Glomerular visceral epithelial cell (primary cell): Measurements from ENCODE around the gene RADIL.

Experiments used
- DNase-seq: peaks from one replicate; pipeline ENCODE4 v3.0.0-alpha.2; 2016; ENCODE audit errors: extremely low spot score

Gene RADIL

DNA sequence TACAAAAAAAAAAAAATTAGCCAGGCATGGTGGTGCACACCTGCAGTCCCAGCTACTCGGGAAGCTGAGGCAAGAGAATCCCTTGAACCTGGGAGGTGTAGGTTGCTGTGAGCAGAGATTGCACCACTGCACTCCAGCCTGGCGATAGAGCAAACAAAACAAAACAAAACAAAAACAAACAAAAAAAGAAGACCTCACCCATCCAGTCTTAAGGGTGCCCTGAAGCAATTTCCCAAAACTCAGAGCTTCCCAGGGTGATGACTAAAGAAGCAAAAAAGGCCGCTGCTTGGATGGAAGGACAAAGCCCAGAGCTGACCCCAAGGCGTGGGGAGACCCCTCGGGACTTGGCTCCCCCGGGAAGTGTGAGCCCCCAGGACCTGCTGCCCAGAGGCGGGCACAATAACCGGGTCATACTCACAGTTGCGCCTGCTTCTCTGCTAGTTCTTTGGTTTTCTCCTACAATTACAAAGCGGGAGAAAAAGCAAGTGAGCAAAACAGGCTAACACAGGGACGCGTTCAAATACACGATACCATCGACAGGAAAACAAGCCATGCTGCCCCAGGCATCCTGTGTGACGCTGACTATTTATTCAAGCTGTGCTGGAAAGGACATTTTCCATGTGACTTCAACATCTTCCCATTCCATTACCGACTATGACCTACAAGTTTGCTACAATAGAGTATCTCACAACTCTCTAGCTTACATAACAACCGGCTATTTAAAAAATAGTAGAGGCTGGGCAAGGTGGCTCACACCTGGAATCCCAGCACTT lies 51.6 kb downstream of the RADIL start:
- no peak for DNase-seq

DNA sequence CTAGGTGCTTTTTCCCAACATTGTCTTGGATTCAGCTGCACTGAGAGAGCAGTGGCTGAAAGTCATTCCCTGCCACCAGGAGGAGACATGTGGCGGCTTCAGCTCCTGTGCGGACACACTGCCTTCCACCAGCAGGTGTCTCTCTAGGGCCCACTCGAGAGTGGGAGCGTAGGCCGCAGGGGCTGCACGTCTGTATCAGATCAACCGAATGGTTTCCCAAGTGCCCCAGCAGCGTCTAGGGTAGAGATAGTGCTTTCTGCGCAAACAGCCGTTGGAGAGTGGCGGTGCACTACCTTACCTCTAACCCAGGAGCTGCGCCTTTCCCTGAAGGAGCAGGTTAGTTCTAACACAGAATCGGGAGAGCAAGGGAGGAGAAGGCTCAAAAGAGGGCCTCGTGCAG lies 53.3 kb downstream of the RADIL start:
- peak; percentile 59 for DNase-seq

- no peak for DNase-seq
Measured at GRCh38 chr7:4828720-4829383, 54.7 kb downstream of the RADIL start.

- DNase-seq: no peak
Measured at GRCh38 chr7:4825081-4825480, 58.4 kb downstream of the RADIL start.

DNA sequence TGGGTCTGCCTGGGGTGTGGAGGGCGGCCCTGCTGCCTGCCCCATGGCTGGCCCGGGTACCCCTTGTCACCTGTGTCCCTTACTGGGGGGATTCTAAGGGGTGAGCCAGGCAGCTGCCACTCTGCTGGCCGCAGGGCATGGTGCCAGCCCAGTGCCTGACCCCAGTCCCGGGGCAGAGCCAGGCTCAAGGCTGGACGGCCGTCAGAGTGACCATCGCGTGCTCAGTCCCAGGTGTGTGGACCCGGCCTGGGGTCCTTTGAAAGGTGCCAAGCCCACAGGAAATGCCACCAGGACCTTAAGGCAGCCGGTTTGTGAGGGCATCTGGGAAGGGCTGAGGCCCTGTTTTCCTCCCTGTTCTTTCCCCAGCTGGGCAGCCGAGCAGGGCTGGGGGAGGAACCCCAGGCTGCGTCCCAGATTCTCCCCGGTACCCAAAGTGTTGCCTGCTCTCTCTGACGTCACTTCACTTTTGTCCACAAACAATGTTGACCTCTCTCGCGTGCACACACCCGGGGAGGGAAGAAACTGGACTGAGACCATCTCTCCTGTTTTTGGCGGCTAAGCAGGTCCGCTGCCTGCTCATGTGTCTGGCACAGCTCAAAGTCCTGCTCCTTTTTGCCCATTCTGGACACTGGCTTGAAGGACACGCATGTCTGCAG lies 59.3 kb downstream of the RADIL start:
- DNase-seq: no peak

GRCh38 chr7:4823441-4824119 lies 59.9 kb downstream of the RADIL start:
- DNase-seq: no peak

DNA sequence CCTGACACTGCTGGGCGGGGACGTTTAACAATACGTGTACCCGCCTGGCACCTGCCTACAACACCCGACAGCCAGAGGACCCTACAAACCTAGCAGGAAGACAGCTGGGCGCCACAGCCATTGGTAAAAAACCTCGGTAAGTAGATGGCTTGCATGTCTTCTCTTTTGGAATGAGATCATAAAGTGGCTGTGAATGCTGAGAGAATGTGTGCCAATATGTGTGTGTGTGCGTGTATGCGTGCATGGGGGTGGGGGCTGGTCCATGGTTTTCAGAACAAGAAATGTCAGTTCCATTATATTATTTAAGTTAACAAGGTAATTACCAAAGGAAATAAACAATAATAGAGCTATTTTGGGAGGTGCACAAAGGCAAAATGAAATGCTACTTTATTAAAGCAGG lies 60.8 kb downstream of the RADIL start:
- DNase-seq: no peak

GRCh38 chr7:4820967-4821471 lies 62.5 kb downstream of the RADIL start:
- no peak for DNase-seq

DNA sequence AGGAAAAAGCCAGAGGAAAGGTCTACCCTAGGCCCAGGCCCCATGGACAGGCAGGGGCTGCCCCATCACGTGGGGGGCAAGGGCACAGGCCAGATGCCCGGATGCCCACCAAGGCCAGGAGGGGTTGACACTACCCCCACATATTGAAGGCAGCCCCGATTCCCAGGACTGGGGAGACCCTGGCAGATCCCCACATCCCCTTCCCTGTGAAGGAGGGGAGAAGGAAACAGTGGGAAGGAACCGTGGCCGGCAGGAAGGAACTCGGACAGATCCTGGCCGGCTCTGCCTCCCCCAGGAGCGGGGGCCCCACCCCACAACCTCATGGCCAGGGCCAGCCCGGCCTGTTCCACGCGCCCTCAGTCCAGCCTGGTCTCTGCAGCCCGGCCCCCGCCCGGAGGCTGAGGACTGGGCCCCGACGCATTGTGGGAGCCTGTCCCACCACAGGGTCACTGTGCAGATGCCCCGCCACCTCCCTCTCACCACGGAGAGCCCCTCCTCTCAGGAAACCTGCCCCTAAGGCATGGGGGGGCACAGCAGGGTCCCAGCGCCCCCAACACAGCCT lies 63.0 kb downstream of the RADIL start:
- DNase-seq: no peak

DNA sequence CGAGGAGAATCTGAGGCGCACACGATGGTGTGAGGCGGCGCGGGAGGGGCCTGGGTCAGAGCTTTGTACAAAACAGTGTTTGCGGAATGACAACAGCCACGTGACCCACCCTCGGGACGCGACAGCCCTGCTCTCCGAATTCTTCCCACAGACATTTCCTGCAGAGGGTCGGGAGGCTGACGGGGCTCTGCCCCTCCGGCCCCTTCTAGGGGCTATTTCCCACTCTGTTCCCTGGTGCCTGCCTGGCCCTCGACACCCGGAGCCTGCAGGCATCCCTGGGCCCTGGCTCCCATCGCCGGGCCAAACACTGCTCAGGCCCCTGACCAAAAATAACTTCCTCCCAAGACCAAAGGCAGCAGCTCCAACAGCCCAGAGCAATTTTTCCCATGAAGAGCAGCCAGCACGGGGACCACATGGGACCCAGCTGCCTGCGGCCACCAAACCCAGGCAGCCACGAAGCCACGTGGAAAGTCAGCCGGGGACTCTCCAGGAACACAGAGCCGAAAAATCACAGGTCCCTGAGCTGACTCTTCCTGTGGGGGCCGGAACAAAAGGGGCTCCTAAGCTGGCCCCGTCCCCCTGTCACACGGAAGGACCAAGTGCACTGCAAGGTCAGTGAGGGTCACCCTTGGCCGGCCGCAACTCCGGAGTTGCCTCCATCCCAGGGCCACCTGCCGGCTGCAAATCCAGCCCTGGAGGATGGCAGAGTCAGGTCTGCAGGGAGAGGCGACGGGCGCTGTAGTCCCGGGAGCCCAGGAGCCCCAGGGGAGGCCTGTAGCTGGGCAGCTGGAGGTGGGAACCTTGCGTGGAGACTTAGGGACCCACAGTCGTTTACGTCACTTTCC lies 63.7 kb downstream of the RADIL start:
- DNase-seq: no peak

DNA sequence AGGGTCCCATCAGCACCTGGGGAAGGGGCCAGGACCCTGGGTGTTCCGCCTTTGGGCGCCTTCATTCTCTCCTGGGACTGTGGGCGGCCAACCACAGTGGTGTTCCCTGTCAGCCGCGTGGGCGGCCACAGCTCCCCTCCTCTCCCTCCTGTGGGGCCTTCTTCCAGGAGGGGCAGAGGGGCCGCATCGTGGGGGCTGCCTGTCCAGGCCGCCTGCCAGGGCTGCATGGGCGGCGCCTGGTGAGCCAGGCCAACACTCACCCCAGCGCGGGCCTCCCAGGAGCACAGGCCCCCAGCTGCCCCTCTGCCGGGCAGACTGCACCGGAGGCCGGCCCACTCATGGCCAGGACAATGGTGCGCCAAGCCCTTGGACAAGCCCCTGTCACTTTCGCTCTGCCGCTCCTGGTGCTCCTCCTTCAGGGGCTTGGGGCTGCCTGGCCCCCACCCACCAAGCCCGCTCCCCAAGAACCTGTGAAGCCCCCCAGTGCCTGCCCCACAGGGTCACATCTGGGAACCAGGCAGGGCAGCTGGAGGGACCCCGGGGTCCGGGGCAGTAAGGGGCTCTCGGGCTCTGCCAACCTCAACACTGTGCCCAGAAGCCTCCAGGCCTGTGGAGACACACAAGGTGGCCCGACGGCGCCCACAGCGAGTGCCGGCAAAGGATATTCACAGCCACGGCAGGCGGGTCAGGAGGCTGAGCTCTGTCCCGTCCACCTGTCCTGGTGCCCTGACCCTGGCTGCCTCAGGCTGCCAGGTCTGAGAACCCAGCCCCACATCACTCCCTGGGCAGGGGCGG lies 65.3 kb downstream of the RADIL start:
- no peak for DNase-seq

GRCh38 chr7:4817178-4817901 lies 66.2 kb downstream of the RADIL start:
- no peak for DNase-seq

GRCh38 chr7:4816419-4817080 lies 67.0 kb downstream of the RADIL start:
- no peak for DNase-seq

DNA sequence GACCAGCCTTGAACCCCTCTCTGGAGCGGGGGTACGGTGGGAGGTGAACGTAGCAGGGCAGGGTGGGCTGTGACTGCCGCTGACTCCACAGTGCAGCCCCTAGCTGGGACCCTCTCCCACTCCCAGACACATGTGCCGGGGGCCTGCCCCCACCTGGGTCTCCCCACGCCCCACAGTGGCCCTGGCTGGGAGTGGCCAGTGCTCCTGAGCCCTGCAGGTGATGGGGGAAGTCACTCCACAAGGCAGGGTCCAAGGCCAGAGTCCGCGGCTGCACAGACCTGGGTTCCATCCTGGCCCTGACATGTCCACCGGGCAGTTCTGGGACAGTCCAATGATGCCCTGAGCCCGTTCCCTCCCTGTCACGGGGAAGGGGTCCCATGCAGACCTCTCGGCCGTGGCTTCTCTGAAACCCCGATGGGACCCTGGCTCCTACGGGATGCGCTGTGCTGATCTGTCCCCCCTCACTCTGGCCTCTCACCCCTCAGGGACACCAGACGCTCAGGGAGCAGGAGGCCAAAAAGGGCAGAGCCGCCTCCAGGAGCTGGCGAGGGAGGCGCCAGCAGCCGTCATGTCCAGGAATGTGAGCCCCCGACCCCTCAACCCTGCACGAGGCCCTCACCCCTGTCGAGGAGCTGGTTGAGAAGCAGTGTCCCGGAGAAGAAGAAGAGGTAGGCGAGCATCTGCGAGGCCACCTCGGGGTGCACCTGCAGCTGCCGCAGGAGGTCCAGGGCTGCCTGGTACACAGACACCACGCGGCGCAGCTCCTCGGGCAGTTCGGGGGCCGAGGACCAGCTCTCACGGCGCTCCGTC lies 67.7 kb downstream of the RADIL start:
- no peak for DNase-seq

DNA sequence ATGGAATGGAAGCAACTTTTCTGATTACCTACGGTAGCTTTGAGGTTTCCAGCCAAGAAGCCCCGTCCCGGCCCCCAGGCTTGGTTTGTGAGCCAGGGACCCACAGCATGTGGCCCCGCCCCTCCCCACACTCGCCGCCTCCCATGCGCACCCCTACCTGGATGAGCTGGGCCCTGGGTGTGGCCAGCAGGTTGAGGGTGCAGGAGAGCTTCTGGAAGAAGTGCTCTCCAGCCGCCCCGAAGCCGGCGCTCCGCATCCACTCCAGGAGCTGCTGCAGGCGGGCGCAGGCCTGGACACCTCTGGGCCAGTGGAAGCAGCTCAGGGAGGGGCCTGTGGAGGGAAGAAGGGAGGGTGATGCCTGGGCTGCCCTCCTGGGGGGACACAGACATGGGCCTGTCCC lies 68.4 kb downstream of the RADIL start:
- DNase-seq: no peak

- no peak for DNase-seq
Measured at GRCh38 chr7:4814433-4814832, 69.1 kb downstream of the RADIL start.

- peak; percentile 84 for DNase-seq
Measured at GRCh38 chr7:4809666-4810065, 73.8 kb downstream of the RADIL start.

DNA sequence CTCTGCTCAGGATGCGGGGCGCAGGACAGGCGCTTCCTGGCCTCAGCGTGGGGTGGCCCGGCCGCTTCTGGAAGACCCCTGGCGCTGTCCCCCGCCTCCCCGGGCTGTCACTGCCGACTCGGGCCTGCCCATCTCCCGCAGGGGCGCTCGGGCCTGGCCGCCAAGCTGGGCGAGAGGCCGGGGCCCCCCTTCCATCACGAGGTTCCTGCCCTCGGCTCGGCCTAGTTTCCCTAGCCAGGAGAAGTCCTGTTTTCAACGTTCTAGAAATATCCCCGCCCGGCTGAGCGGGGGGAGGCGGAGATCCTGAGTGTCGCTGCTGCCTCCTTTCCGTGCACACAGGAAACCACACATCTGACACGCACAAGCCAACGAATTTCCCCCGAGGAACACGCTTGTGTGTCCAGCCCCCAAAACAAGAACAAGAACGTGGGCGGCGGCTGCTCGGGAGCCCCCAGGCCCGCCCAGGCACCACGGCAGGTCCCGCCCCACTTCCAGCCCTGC lies 74.4 kb downstream of the RADIL start:
- DNase-seq: no peak
